Calu3 (cell line): ENCODE results near the gene RNPEP. TPM values are rescaled to one million over a fixed set of nuclear protein-coding genes. Genes with fewer than 3 reads are reported as not detected.

Experiments used
- BruUV-seq: library from RNA; stranded (reverse); fragments of 400-500 nt; replicated peaks from 2 replicates; lab custom pipeline; 2021; lab: Mats Ljungman, UMichigan
- CTCF ChIA-PET: fragments of 300-600 bp; sonication (Branson Sonifier 250); formaldehyde crosslinking; loops from one replicate; lab custom pipeline; 2022; ENCODE audit warnings: antibody characterized with exemption; lab: Charles Lee
- DNase-seq: peaks from one replicate; pipeline ENCODE4 v3.0.0; 2022
- H3K27ac Mint-ChIP-seq: one replicate; pipeline ENCODE4 v1.8.0; 2022; ENCODE audit warnings: mixed read lengths; ENCODE audit not compliant: unreplicated experiment
- H3K27me3 Mint-ChIP-seq: one replicate; pipeline ENCODE4 v1.8.0; 2022; ENCODE audit warnings: mixed read lengths; ENCODE audit not compliant: unreplicated experiment
- H3K36me3 Mint-ChIP-seq: one replicate; pipeline ENCODE4 v1.8.0; 2022; ENCODE audit warnings: mild to moderate bottlenecking, moderate library complexity, mixed read lengths; ENCODE audit not compliant: insufficient read depth, unreplicated experiment
- H3K4me1 Mint-ChIP-seq: one replicate; pipeline ENCODE4 v1.8.0; 2022; ENCODE audit warnings: mild to moderate bottlenecking, low read depth, mixed read lengths; ENCODE audit not compliant: unreplicated experiment
- H3K4me3 Mint-ChIP-seq: one replicate; pipeline ENCODE4 v1.8.0; 2022; ENCODE audit warnings: mild to moderate bottlenecking, low read depth, moderate library complexity, mixed read lengths; ENCODE audit not compliant: unreplicated experiment
- H3K9me3 Mint-ChIP-seq: one replicate; pipeline ENCODE4 v1.8.0; 2022; ENCODE audit warnings: low read depth, mixed read lengths; ENCODE audit not compliant: unreplicated experiment
- intact Hi-C: fragments of 100-400 bp; cut with micrococcal nuclease; formaldehyde crosslinking; loops from one replicate; pipeline ENCODE4 v1.10.0; 2022; ENCODE audit not compliant: unreplicated experiment
- total RNA-seq: library from RNA; stranded (reverse); gene quantifications from 2 replicates; pipeline ENCODE4 v1.2.3, GENCODE V29; 2022
- TF ChIP-seq, protein P1 (sequence below): fragments of 200-600 bp; IDR thresholded peaks from one replicate; pipeline ENCODE4 v1.8.0; 2022; ENCODE audit warnings: antibody characterized with exemption; ENCODE audit not compliant: unreplicated experiment

Gene RNPEP
- total RNA-seq, 1 experiment from 2014 or later, result 91.6 TPM

DNA sequence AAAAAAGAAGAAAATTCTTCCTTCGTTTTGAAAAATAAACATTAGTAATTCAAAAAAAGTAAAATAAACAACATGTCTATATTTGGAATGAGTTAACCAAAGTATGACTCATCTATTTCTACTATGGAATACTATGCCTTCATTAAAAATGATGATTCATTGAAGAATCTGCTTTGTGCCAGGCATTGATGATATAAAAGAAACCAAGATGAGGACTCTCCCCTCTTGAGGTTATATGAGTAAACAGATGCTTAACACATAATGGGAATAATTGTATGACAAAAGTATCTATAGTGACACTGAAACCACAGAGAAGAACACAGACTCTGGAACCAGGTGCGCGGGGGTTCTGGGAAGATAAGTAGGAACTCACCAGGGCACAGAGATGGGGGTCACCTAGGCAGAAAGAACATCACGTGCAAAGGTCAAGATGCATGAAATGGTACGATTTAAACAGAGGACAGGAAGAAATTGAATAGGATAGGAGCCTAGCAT is 46.8 kb downstream of the RNPEP start:
- H3K36me3 Mint-ChIP-seq, result peaks cover 9% of the 10 kb centered on the region
- peaks cover 3% of the 10 kb centered on the region for H3K9me3 Mint-ChIP-seq
- H3K27ac Mint-ChIP-seq, result peak overlapping the region; percentile 67
- intact Hi-C loops, result no loop called here
- TF ChIP-seq, protein P1, sequence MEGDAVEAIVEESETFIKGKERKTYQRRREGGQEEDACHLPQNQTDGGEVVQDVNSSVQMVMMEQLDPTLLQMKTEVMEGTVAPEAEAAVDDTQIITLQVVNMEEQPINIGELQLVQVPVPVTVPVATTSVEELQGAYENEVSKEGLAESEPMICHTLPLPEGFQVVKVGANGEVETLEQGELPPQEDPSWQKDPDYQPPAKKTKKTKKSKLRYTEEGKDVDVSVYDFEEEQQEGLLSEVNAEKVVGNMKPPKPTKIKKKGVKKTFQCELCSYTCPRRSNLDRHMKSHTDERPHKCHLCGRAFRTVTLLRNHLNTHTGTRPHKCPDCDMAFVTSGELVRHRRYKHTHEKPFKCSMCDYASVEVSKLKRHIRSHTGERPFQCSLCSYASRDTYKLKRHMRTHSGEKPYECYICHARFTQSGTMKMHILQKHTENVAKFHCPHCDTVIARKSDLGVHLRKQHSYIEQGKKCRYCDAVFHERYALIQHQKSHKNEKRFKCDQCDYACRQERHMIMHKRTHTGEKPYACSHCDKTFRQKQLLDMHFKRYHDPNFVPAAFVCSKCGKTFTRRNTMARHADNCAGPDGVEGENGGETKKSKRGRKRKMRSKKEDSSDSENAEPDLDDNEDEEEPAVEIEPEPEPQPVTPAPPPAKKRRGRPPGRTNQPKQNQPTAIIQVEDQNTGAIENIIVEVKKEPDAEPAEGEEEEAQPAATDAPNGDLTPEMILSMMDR, result no peak
- CTCF ChIA-PET, result interaction anchor here (0.7 kb wide), 1 partner anchor 10 kb away, joined by 4 read pairs; no protein-coding TSS in a partner anchor
- H3K4me1 Mint-ChIP-seq, result peaks cover 67% of the 10 kb centered on the region
- no peaks in the 10 kb centered on the region for H3K27me3 Mint-ChIP-seq
- BruUV-seq, result no TSS peak
- no peak overlapping the region for H3K4me3 Mint-ChIP-seq
- DNase-seq, result no peak

DNA sequence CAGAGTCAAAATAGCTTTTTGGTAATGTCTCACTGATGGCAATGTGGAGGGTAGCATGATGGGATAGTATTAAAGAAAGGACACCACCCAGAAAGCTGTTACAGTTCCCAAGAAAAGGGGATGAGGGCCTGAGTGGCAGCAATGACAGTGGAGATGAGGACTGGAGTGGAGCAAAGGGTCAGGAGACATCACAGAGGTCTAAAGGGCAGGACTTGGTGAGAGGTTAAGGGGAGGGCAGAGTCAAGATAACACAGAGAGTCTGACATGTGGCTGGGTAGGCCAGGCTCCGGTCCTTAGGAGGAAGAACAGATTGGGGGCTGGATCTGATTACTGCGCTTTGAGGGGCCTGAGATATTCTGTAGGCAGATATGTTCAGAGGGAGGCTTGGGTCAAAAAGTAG is 47.3 kb downstream of the RNPEP start:
- no peak for DNase-seq
- Mint-ChIP-seq H3K9me3 (peaks cover 3% of the 10 kb centered on the region), H3K27ac (peak overlapping the region; percentile 67), H3K4me3 (no peak overlapping the region), H3K27me3 (no peaks in the 10 kb centered on the region), H3K36me3 (peaks cover 13% of the 10 kb centered on the region), H3K4me1 (peaks cover 72% of the 10 kb centered on the region)
- no TSS peak for BruUV-seq
- CTCF ChIA-PET, result interaction anchor here (0.7 kb wide), 1 partner anchor 10 kb away, joined by 4 read pairs; no protein-coding TSS in a partner anchor
- TF ChIP-seq, protein P1, result no peak
- intact Hi-C loops, result no loop called here

DNA sequence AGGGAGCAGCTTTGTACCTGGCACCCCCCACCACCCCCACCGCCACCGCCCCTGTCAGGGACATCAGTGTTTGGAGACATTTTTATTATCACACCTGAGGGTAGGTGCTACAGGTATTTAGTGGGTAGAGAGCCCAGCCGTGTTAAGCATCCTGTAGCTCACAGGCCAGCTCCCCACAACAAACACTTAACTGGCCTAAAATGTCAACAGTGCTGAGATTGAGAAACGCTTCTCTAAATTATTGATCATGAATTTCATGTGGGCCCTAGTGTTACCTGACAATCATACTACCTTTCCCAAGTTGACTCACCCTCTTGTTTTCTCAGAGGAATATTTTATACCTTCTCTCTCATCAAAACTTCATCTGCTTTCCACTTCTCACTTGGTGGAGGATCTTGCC is 49.3 kb downstream of the RNPEP start:
- H3K4me1 Mint-ChIP-seq, result peaks cover 81% of the 10 kb centered on the region
- TF ChIP-seq, protein P1, result no peak
- DNase-seq, result no peak
- no TSS peak for BruUV-seq
- peaks cover 20% of the 10 kb centered on the region for H3K36me3 Mint-ChIP-seq
- H3K27ac Mint-ChIP-seq, result peak overlapping the region; percentile 51
- intact Hi-C loops, result no loop called here
- CTCF ChIA-PET, result interaction anchor here (0.7 to 1.7 kb wide), 6 partner anchors 15 to 1222 kb away, joined by 3 to 8 read pairs (median 3); no protein-coding TSS in a partner anchor
- H3K27me3 Mint-ChIP-seq, result no peaks in the 10 kb centered on the region
- H3K9me3 Mint-ChIP-seq, result peaks cover 3% of the 10 kb centered on the region
- no peak overlapping the region for H3K4me3 Mint-ChIP-seq

DNA sequence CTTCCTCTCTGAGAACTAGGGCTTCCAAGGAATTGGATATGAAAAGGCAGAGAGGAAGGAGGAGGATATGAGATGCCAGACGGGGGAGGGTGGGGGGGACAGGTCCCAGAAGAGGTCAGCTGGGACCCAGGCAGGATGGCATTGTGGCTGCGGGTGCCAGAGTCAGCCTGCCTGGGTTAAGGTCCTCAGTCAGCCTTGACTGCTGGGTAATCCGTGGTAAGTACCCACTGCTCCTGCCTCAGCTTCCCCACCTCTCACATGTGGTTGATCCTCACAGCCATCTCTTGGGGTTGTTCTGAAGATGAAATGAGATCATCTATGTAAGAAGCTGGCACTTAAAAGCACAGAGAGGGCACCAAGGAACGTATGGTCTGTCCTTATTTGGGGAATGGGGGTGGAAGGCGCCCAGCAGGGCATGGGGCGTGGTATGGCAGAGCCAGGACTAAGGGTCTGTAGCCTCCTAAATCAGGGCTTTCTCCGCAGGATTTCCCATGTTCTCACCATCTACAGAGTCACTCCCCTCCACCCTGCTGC is 51.8 kb downstream of the RNPEP start:
- Mint-ChIP-seq H3K27me3 (no peaks in the 10 kb centered on the region), H3K4me1 (peaks cover 82% of the 10 kb centered on the region), H3K4me3 (peak overlapping the region; percentile 46), H3K36me3 (peaks cover 18% of the 10 kb centered on the region), H3K9me3 (peaks cover 5% of the 10 kb centered on the region), H3K27ac (peak overlapping the region; percentile 97)
- CTCF ChIA-PET, result interaction anchor here (0.5 to 2.1 kb wide), 14 partner anchors 11 to 156 kb away, joined by 3 to 17 read pairs (median 8); partner anchors contain the start of gene ELF3
- TF ChIP-seq, protein P1, result no peak
- DNase-seq, result no peak
- intact Hi-C loops, result no loop called here
- BruUV-seq, result TSS peak; percentile 98
